Kidney epithelial cell (primary cell): ENCODE measurements around the gene ZMIZ1. TPM values are rescaled to one million over a fixed set of nuclear protein-coding genes. Genes with fewer than 3 reads are reported as not detected.

ENCODE experiments used
- DNase-seq: peaks from one replicate; pipeline ENCODE4 v3.0.0-alpha.2; 2010; ENCODE audit warnings: low read depth
- H3K27me3 ChIP-seq: 2 replicates; pipeline ENCODE4 v1.6.0; 2011; ENCODE audit warnings: low read length; ENCODE audit not compliant: control insufficient read depth, insufficient read depth
- H3K36me3 ChIP-seq: 2 replicates; pipeline ENCODE4 v1.5.1; 2011; ENCODE audit warnings: low read length; ENCODE audit not compliant: control insufficient read depth, insufficient read depth
- H3K4me3 ChIP-seq: 2 replicates; pipeline ENCODE4 v1.5.1; 2011; ENCODE audit warnings: low read depth, mild to moderate bottlenecking, control low read depth, low read length
- CTCF ChIP-seq: IDR thresholded peaks from 2 replicates; pipeline ENCODE4 v1.5.1; 2011; ENCODE audit warnings: mild to moderate bottlenecking, moderate library complexity, low read length, control low read depth, inconsistent platforms; ENCODE audit not compliant: insufficient read depth, poor library complexity, severe bottlenecking
- total RNA-seq: library from RNA; depleted of rRNA; stranded (reverse); fragments of >200 nt; gene quantifications from 2 replicates; pipeline ENCODE4 v1.2.3, GENCODE V29; 2015

ZMIZ1 gene
- total RNA-seq, 1 donor from 2014 or later, result 57.5 TPM

- no peaks in the 10 kb centered on the region for H3K27me3 ChIP-seq
- H3K4me3 ChIP-seq, result no peak overlapping the region
- TF ChIP-seq CTCF, result no peak
- no peak for DNase-seq
- peaks cover 7% of the 10 kb centered on the region for H3K36me3 ChIP-seq
Measured at GRCh38 chr10:79311581-79312407, 243.0 kb downstream of the ZMIZ1 start.

GRCh38 chr10:79312601-79313187 lies 243.9 kb downstream of the ZMIZ1 start:
- no peak for TF ChIP-seq CTCF
- peaks cover 5% of the 10 kb centered on the region for H3K36me3 ChIP-seq
- H3K4me3 ChIP-seq, result no peak overlapping the region
- DNase-seq, result no peak
- no peaks in the 10 kb centered on the region for H3K27me3 ChIP-seq

- H3K36me3 ChIP-seq, result peaks cover 5% of the 10 kb centered on the region
- TF ChIP-seq CTCF, result no peak
- H3K27me3 ChIP-seq, result no peaks in the 10 kb centered on the region
- DNase-seq, result no peak
- no peak overlapping the region for H3K4me3 ChIP-seq
Measured at GRCh38 chr10:79313320-79313719, 244.6 kb downstream of the ZMIZ1 start.

GRCh38 chr10:79313911-79314439 lies 245.2 kb downstream of the ZMIZ1 start:
- Histone ChIP-seq H3K27me3 (no peaks in the 10 kb centered on the region), H3K36me3 (peaks cover 5% of the 10 kb centered on the region), H3K4me3 (no peak overlapping the region)
- TF ChIP-seq CTCF, result no peak
- no peak for DNase-seq

DNA sequence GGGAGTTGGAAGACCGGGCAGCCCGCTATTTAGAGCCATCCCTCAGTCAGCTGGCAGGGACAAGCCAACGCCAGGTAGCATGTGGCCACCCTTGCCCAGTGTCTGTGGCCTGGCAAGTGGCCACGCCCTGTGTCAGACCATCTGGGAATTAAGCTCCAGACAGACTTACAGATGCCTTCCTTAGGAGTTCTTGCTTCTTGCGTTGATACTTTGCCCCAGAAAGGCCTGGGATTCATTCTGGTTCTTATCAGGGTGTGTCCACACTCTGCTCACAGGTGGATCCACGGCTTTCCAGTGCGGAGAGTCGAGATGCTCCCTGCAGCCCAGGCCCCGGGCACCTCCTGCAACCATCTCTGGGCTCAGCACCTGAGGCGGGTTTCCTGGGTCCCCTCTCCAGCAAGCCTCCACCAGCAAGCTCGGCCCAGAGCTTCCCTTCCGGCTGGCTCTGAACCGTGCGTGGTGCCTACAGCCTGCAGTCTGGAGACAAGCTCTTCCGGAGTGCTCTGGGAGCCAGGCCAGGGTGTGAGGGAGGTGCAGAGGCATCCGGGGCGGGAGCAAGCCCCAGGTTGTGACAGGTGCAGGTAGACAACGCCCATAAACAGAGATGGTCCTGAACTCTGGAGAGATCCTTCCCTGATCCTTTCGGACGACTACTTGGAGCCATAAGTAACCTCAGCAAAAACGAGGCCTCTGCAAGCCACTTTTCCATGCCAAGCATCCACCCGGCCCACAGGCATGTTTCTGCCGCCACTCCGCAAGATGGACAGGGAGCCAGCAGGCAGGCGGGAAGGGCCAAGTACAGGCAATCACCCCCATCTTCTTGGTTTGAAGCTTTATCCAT lies 246.2 kb downstream of the ZMIZ1 start:
- no peak for TF ChIP-seq CTCF
- no peak for DNase-seq
- Histone ChIP-seq H3K36me3 (peaks cover 3% of the 10 kb centered on the region), H3K27me3 (no peaks in the 10 kb centered on the region), H3K4me3 (no peak overlapping the region)
